ENCODE data around the gene TRMT2B. TPM values are rescaled to one million over a fixed set of nuclear protein-coding genes. Genes with fewer than 3 reads are reported as not detected.

Gene TRMT2B
- total RNA-seq, 1 experiment from 2014 or later, result 13.7 TPM

- Mint-ChIP-seq H3K9me3 (peaks cover 54 to 56% of the 10 kb centered on the region in 2 experiments), H3K4me1 (no peaks in the 10 kb centered on the region), H3K4me3 (no peak overlapping the region), H3K27me3 (ENCODE audit: low read depth) (no peaks in the 10 kb centered on the region), H3K36me3 (ENCODE audit: insufficient read depth in 1 of 3, low read depth in 3 of 3) (peaks cover 8 to 36% (median 14%) of the 10 kb centered on the region in 3 experiments), H3K27ac (no peak overlapping the region)
- H3K9me3 ChIP-seq (ENCODE audit: control insufficient read depth, low read depth, low read length), result peaks cover 12% of the 10 kb centered on the region
- H4K91ac ChIP-seq (ENCODE audit: insufficient read length, low read depth, low read length), result no peak overlapping the region
- no peaks in the 10 kb centered on the region for H3K4me1 ChIP-seq (ENCODE audit: insufficient read depth, low read length)
- H4K8ac ChIP-seq (replicated peaks; ENCODE audit: insufficient read length, low read depth, low read length), result no peak overlapping the region
- no peak overlapping the region for H3K56ac ChIP-seq (ENCODE audit: insufficient read length, low read depth, low read length)
- H2BK120ac ChIP-seq (ENCODE audit: low read depth, low read length, poor library complexity, severe bottlenecking), result no peak overlapping the region
- no peak overlapping the region for H2BK12ac ChIP-seq (ENCODE audit: insufficient read length, low read depth, low read length)
- H3K4ac ChIP-seq (ENCODE audit: low read depth, low read length), result no peak overlapping the region
- no peak overlapping the region for H3K27ac ChIP-seq (ENCODE audit: insufficient read length, low read depth, low read length)
- no CpG with 5 or more reads among the region's 4 CpGs for WGBS (ENCODE audit: extremely low coverage, insufficient read length, low lambda C conversion rate)
- no peak overlapping the region for H2AFZ ChIP-seq (ENCODE audit: low read length)
- no peak overlapping the region for H2AK5ac ChIP-seq (ENCODE audit: insufficient read length, low read length)
- H3K27me3 ChIP-seq (ENCODE audit: insufficient read depth, low read length), result no peaks in the 10 kb centered on the region
- H3K23ac ChIP-seq (ENCODE audit: insufficient read length, low read depth, low read length), result no peak overlapping the region
- H2BK15ac ChIP-seq (ENCODE audit: low read depth, low read length), result no peak overlapping the region
- no peaks in the 10 kb centered on the region for H3K79me2 ChIP-seq (ENCODE audit: insufficient read depth, low read length)
- H3K4me2 ChIP-seq (ENCODE audit: insufficient read depth, insufficient read length, low read length), result no peak overlapping the region
- no peaks in the 10 kb centered on the region for H4K20me1 ChIP-seq (ENCODE audit: control insufficient read depth, insufficient read depth, insufficient read length)
- H3K14ac ChIP-seq (ENCODE audit: insufficient read depth, low read length), result no peak overlapping the region
- H3T11ph ChIP-seq (ENCODE audit: low read length), result no peak overlapping the region
- H3K9ac ChIP-seq (ENCODE audit: extremely low read depth, insufficient read length, low read length), result no peak overlapping the region
- H4K5ac ChIP-seq (ENCODE audit: insufficient read length, low read depth, low read length), result no peak overlapping the region
- TF ChIP-seq CTCF (conservative IDR thresholded peaks at IDR 0.05), result no peak
- H2BK20ac ChIP-seq (ENCODE audit: low read depth, low read length, poor library complexity, severe bottlenecking), result no peak overlapping the region
- no peak for DNase-seq
- H3K23me2 ChIP-seq (ENCODE audit: insufficient read length, low read depth, low read length, poor library complexity, severe bottlenecking), result no peaks in the 10 kb centered on the region
- no peaks in the 10 kb centered on the region for H3K79me1 ChIP-seq (ENCODE audit: insufficient read depth, low read depth, low read length, poor library complexity, severe bottlenecking)
- no peak overlapping the region for H2BK5ac ChIP-seq (ENCODE audit: insufficient read length, low read length)
- no peak overlapping the region for H3K18ac ChIP-seq (ENCODE audit: insufficient read length, low read depth, low read length)
Measured at GRCh38 chrX:101040197-101040596, 11.7 kb downstream of the TRMT2B start.

Data from H9 (cell line).